HG02610 (cell line): ENCODE results near the gene FBXO46.
A peak's percentile ranks its signal among the peaks of the same experiment; 100 is the strongest.

Source experiments
- ATAC-seq: cut with Tn5 transposase; IDR thresholded peaks from one replicate; pipeline ENCODE4 v1.9.1; 2021; ENCODE audit warnings: mild to moderate bottlenecking, moderate library complexity; ENCODE audit not compliant: unreplicated experiment

The FBXO46 gene

GRCh38 chr19:45730368-45731288 is at the start of gene FBXO46:
Gene FBXO46 (minus strand): TSS chr19:45730896. CDS start chr19:45713495, 17,401 bp downstream.
- ATAC-seq, result peak; percentile 92

- ATAC-seq, result no peak
Measured at GRCh38 chr19:45780146-45780447, 49.4 kb upstream of the FBXO46 start.

- peak; percentile 80 for ATAC-seq
Measured at GRCh38 chr19:45779231-45780145, 48.8 kb upstream of the FBXO46 start.

GRCh38 chr19:45778010-45778661 is 47.4 kb upstream of the FBXO46 start:
- no peak for ATAC-seq

- ATAC-seq, result no peak
Measured at GRCh38 chr19:45777395-45777961, 46.8 kb upstream of the FBXO46 start.

- ATAC-seq, result no peak
Measured at GRCh38 chr19:45774765-45775164, 44.1 kb upstream of the FBXO46 start.

- no peak for ATAC-seq
Measured at GRCh38 chr19:45773384-45773783, 42.7 kb upstream of the FBXO46 start.

- no peak for ATAC-seq
Measured at GRCh38 chr19:45772912-45773311, 42.2 kb upstream of the FBXO46 start.

- no peak for ATAC-seq
Measured at GRCh38 chr19:45772130-45772840, 41.6 kb upstream of the FBXO46 start.

- no peak for ATAC-seq
Measured at GRCh38 chr19:45771311-45771933, 40.7 kb upstream of the FBXO46 start.

GRCh38 chr19:45770192-45771101 is 39.8 kb upstream of the FBXO46 start:
- peak; percentile 38 for ATAC-seq

GRCh38 chr19:45769821-45770191 is 39.1 kb upstream of the FBXO46 start:
- no peak for ATAC-seq

- peak; percentile 56 for ATAC-seq
Measured at GRCh38 chr19:45768984-45769782, 38.5 kb upstream of the FBXO46 start, which contains the start of gene SIX5. Gene SIX5 (minus strand): TSS chr19:45769252. CDS start chr19:45768844, 408 bp downstream.

GRCh38 chr19:45768655-45768983 is 37.9 kb upstream of the FBXO46 start:
- no peak for ATAC-seq

- ATAC-seq, result no peak
Measured at GRCh38 chr19:45767881-45768654, 37.4 kb upstream of the FBXO46 start.

GRCh38 chr19:45767410-45767880 is 36.7 kb upstream of the FBXO46 start:
- ATAC-seq, result no peak

- no peak for ATAC-seq
Measured at GRCh38 chr19:45766869-45767346, 36.2 kb upstream of the FBXO46 start.
